K562 (cell line): ENCODE results near the gene ECM2. TPM values are rescaled to one million over a fixed set of nuclear protein-coding genes. Genes with fewer than 3 reads are reported as not detected.

Source experiments
- ATAC-seq: fragments of 200-7000 bp; cut with Tn5 transposase; 3 replicates; pipeline ENCODE4 v1.9.1; 2020; ENCODE audit warnings: moderate library complexity
- BruUV-seq: library from RNA; stranded (reverse); fragments of 400-500 nt; replicated peaks from 2 replicates; lab custom pipeline; 2021; lab: Mats Ljungman, UMichigan
- CTCF ChIA-PET: fragments of 300-600 bp; formaldehyde crosslinking; extraction: SDS; loops from one replicate; lab custom pipeline; 2021; ENCODE audit warnings: low intra/inter-chr PET ratio; lab: Yijun Ruan, JAX
- POLR2A ChIA-PET: fragments of 300-600, 350-650 bp; sonication (Branson Sonifier 250); formaldehyde crosslinking; extraction: SDS; loops from one replicate; lab custom pipeline; 2021; ENCODE audit warnings: antibody characterized with exemption, inconsistent platforms; lab: Yijun Ruan, JAX
- DNase-seq, 4 experiments: peaks; one replicate each; pipeline versions ENCODE4 v3.0.0 to v3.0.0-alpha.2; 2011 to 2018; ENCODE audit warnings: low spot score in 3 of 4, mixed read lengths in 3 of 4; ENCODE audit errors: extremely low read depth in 1 of 4
- FAIRE-seq: peaks from 2 replicates; lab custom pipeline; 2011; peaks lifted over from hg19 to GRCh38; lab: Jason Lieb, UNC
- H2AFZ ChIP-seq: 2 replicates; pipeline ENCODE4 v1.6.0; 2011; ENCODE audit warnings: low read depth, low read length, control low read depth, inconsistent platforms
- H3K27ac ChIP-seq: fragments of 200-600 bp; 3 replicates; pipeline ENCODE4 v1.8.0; 2011; ENCODE audit warnings: low read depth, mild to moderate bottlenecking, control low read depth, inconsistent platforms, low read length, moderate library complexity, mixed read lengths; ENCODE audit errors: extremely low read depth
- H3K27me3 ChIP-seq, 2 experiments: fragments of 300-600 bp in 1 of 2; 2 replicates in 1 of 2; 3 replicates in 1 of 2; pipeline versions ENCODE4 v1.6.0 to v1.8.0; 2011; ENCODE audit warnings: inconsistent platforms in 2 of 2, low read length in 2 of 2, mild to moderate bottlenecking in 1 of 2, mixed read lengths in 1 of 2, moderate library complexity in 1 of 2; ENCODE audit not compliant: control insufficient read depth in 2 of 2, insufficient read depth in 2 of 2
- H3K36me3 ChIP-seq: fragments of 300-600 bp; 3 replicates; pipeline ENCODE4 v1.8.0; 2011; ENCODE audit warnings: mild to moderate bottlenecking, low read length, inconsistent platforms; ENCODE audit not compliant: control insufficient read depth, insufficient read depth
- H3K4me1 ChIP-seq, 2 experiments: fragments of 200-600 bp in 1 of 2; replicated peaks in 1 of 2; 2 replicates in 1 of 2; 3 replicates in 1 of 2; pipeline versions ENCODE4 v1.5.1 to v1.8.0; 2011; ENCODE audit warnings: inconsistent platforms in 2 of 2, low read length in 2 of 2, mild to moderate bottlenecking in 1 of 2, mixed read lengths in 1 of 2, moderate library complexity in 1 of 2; ENCODE audit not compliant: control insufficient read depth in 2 of 2, insufficient read depth in 2 of 2
- H3K4me2 ChIP-seq: 2 replicates; pipeline ENCODE4 v1.6.1; 2011; ENCODE audit warnings: low read length, control low read depth, inconsistent platforms, mixed read lengths; ENCODE audit not compliant: insufficient read depth
- H3K4me3 ChIP-seq: fragments of 200-600 bp; sonication (generic), shearing (Covaris generic); 2 replicates; pipeline ENCODE4 v1.5.1; 2016; ENCODE audit warnings: control low read depth, inconsistent platforms
- H3K79me2 ChIP-seq: fragments of 200-600 bp; 3 replicates; pipeline ENCODE4 v1.8.0; 2011; ENCODE audit warnings: low read length, inconsistent platforms; ENCODE audit not compliant: control insufficient read depth, insufficient read depth
- H3K9ac ChIP-seq, 2 experiments: 2 replicates each; pipeline versions ENCODE4 v1.6.0 to v1.6.1; 2011; ENCODE audit warnings: low read depth in 2 of 2, low read length in 2 of 2, control low read depth in 1 of 2, inconsistent platforms in 1 of 2, mild to moderate bottlenecking in 1 of 2, mixed read lengths in 1 of 2; ENCODE audit not compliant: insufficient read depth in 1 of 2
- H3K9me1 ChIP-seq: one replicate; pipeline ENCODE4 v1.6.0; 2011; ENCODE audit warnings: inconsistent platforms, mild to moderate bottlenecking, low read length, moderate library complexity; ENCODE audit not compliant: control insufficient read depth, insufficient read depth
- H3K9me3 ChIP-seq: replicated peaks from 2 replicates; pipeline ENCODE4 v1.5.1; 2011; ENCODE audit warnings: low read depth, low read length, inconsistent platforms; ENCODE audit not compliant: control insufficient read depth, insufficient read depth
- H4K20me1 ChIP-seq: replicated peaks from 2 replicates; pipeline ENCODE4 v1.6.1; 2011; ENCODE audit warnings: low read length, inconsistent platforms, mixed read lengths; ENCODE audit not compliant: control insufficient read depth, insufficient read depth
- WGBS: fragments of 100-300 bp; shearing (Covaris generic); methylation state at CpG from one replicate; pipeline ENCODE4 v1.1.6; 2016; ENCODE audit warnings: low coverage, mixed read lengths; ENCODE audit not compliant: insufficient coverage; ENCODE audit errors: missing lambda C conversion rate; 5-methylcytosine and 5-hydroxymethylcytosine counted together
- in situ Hi-C: fragments of 300-500 bp; cut with MboI; formaldehyde crosslinking; loops from 4 replicates; pipeline ENCODE4 v1.15.0; 2018; ENCODE audit warnings: inconsistent platforms, mixed read lengths
- intact Hi-C: fragments of 100-400 bp; cut with micrococcal nuclease; formaldehyde crosslinking; loops from 2 replicates; pipeline ENCODE4 v1.14.2; 2022
- polyA plus RNA-seq, 8 experiments: library from polyadenylated mRNA; depleted of rRNA in 4 of 8; stranded (reverse) in 5 of 8; unstranded in 3 of 8; fragments of >200 nt; fragmentation: Nextera tagmentation in 2 of 8; fragmentation: Illumina TruSeq in 1 of 8; extraction: Ambion mirVana in 2 of 8; extraction: Trizol in 1 of 8; gene quantifications; 2 replicates each; pipeline versions ENCODE4 v1.2.1 to v1.2.3, GENCODE V29; 2011 to 2014; ENCODE audit warnings: inconsistent platforms in 1 of 8, missing spikeins in 1 of 8
- total RNA-seq, 7 experiments: library from RNA; depleted of rRNA in 6 of 7; stranded (reverse); fragments of >200 nt in 6 of 7; fragmentation: Illumina TruSeq in 2 of 7; extraction: Trizol in 2 of 7; gene quantifications; 2 replicates each; pipeline versions ENCODE4 v1.2.1 to v1.2.3, GENCODE V29; 2011 to 2021; ENCODE audit warnings: low replicate concordance in 1 of 7
- TF ChIP-seq, protein P1 (sequence below): fragments of 250-450 bp; sonication (Bioruptor Pico); IDR thresholded peaks from 2 replicates; pipeline ENCODE4 v1.8.0; 2022; ENCODE audit warnings: moderate library complexity, mild to moderate bottlenecking, inconsistent platforms

The ECM2 gene
- total and polyA plus RNA-seq, 9 of the 15 experiments (the other 6 are each of a cell fraction or from before 2014, with no cell fraction given): 0.03 to 0.07 TPM; not detected in 7

DNA sequence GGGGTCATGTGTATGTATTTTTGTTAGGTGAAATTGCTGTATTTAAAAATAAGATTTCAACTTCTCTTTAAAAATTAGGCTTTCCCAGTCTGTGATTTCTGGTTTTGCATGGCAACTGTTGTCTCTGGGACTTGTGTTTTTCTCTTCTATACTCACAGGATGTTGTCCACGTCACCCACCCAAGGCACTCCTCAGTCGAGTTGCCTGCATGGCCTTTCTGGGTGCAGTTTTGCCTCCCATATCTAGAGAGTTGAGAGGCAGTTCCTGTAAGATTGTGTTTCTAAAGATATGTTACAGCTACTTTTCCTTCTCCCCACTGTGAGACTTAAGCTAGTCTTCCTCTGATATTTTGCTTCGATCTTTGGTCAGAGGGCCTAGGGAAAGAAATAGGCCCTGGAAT lies 51.2 kb downstream of the ECM2 start:
- no peak for FAIRE-seq

More for the DNA sequence above, 51.2 kb downstream of the ECM2 start:
- Histone ChIP-seq H2AFZ (no peak overlapping the region), H3K9me1 (no peaks in the 10 kb centered on the region), H3K9ac (no peak overlapping the region), H3K4me2 (no peak overlapping the region), H3K27ac (no peak overlapping the region), H3K4me1 (peaks cover 0 to 2% of the 10 kb centered on the region in 2 experiments; a peak in 2 of 5 replicates), H4K20me1 (no peaks in the 10 kb centered on the region), H3K79me2 (no peaks in the 10 kb centered on the region), H3K9me3 (no peaks in the 10 kb centered on the region), H3K27me3 (no peaks in the 10 kb centered on the region)
- intact Hi-C loops (no loop called here), in situ Hi-C loops (no loop called here)
- POLR2A ChIA-PET: interaction anchor here (1.0 kb wide), 1 partner anchor 11 kb away, joined by 3 read pairs; no protein-coding TSS in a partner anchor
- TF ChIP-seq, protein P1, sequence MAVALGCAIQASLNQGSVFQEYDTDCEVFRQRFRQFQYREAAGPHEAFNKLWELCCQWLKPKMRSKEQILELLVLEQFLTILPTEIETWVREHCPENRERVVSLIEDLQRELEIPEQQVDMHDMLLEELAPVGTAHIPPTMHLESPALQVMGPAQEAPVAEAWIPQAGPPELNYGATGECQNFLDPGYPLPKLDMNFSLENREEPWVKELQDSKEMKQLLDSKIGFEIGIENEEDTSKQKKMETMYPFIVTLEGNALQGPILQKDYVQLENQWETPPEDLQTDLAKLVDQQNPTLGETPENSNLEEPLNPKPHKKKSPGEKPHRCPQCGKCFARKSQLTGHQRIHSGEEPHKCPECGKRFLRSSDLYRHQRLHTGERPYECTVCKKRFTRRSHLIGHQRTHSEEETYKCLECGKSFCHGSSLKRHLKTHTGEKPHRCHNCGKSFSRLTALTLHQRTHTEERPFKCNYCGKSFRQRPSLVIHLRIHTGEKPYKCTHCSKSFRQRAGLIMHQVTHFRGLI (CRISPR knock-in tag): no peak
- TF ChIP-seq, all 486 proteins: peak for 0
- no peak overlapping the region for H3K4me3 ChIP-seq
- CTCF ChIA-PET: interaction anchor here (0.6 kb wide), 1 partner anchor 697 kb away, joined by 4 read pairs; no protein-coding TSS in a partner anchor
- WGBS: 60% methylated on average over 3 of the region's 3 CpGs
- H3K36me3 ChIP-seq: no peaks in the 10 kb centered on the region
- BruUV-seq: no TSS peak
- no peak for ATAC-seq
- no peak for DNase-seq
